HG02870 (cell line): ENCODE measurements around the gene RCBTB1.
"Not testable (repeated sequence)": the region's sequence is repeated elsewhere in the genome, so short reads cannot be mapped to it uniquely, and the experiment has no call there.

ENCODE experiments used
- ATAC-seq: cut with Tn5 transposase; IDR thresholded peaks from one replicate; pipeline ENCODE4 v1.9.1; 2021; ENCODE audit warnings: mild to moderate bottlenecking, moderate library complexity; ENCODE audit not compliant: unreplicated experiment

RCBTB1 gene

GRCh38 chr13:49524740-49525501 is 60.4 kb downstream of the RCBTB1 start:
- no peak for ATAC-seq

GRCh38 chr13:49521224-49521623 is 64.1 kb downstream of the RCBTB1 start:
- ATAC-seq: no peak

GRCh38 chr13:49517461-49517860 is 67.9 kb downstream of the RCBTB1 start:
- no peak for ATAC-seq

GRCh38 chr13:49516467-49516866 is 68.9 kb downstream of the RCBTB1 start:
- ATAC-seq: no peak

GRCh38 chr13:49512578-49512977 is 72.8 kb downstream of the RCBTB1 start:
- no peak for ATAC-seq

GRCh38 chr13:49503951-49504350 is 81.4 kb downstream of the RCBTB1 start:
- ATAC-seq: no peak

- ATAC-seq: no peak
These were observed 82.4 kb downstream of the RCBTB1 start for GRCh38 chr13:49502954-49503353.

GRCh38 chr13:49499889-49500660 is 85.3 kb downstream of the RCBTB1 start:
- no peak for ATAC-seq

GRCh38 chr13:49498206-49498605 is 87.2 kb downstream of the RCBTB1 start:
- no peak for ATAC-seq

- ATAC-seq: no peak
These were observed 88.1 kb downstream of the RCBTB1 start for GRCh38 chr13:49497272-49497671.

GRCh38 chr13:49496837-49497236 is 88.5 kb downstream of the RCBTB1 start:
- ATAC-seq: not testable (repeated sequence)

GRCh38 chr13:49495783-49496762 is 89.3 kb downstream of the RCBTB1 start, which contains the start of gene PHF11:
Gene PHF11, plus strand, starts transcription at chr13:49495953. Its CDS starts 49 bp downstream, at chr13:49496002.
- peak; percentile 93 for ATAC-seq

GRCh38 chr13:49494645-49495044 is 90.7 kb downstream of the RCBTB1 start:
- ATAC-seq: no peak

GRCh38 chr13:49488563-49488962 is 96.8 kb downstream of the RCBTB1 start:
- ATAC-seq: no peak
